Measurements from ENCODE around the gene OR5C1. TPM values are rescaled to one million over a fixed set of nuclear protein-coding genes. Genes with fewer than 3 reads are reported as not detected.
A peak's percentile ranks its signal among the peaks of the same experiment; 100 is the strongest.
"Not testable (repeated sequence)": the region's sequence is repeated elsewhere in the genome, so short reads cannot be mapped to it uniquely, and the experiment has no call there.

Gene OR5C1
- total RNA-seq, 1 donor from 2014 or later = not detected

GRCh38 chr9:122822938-122823337 is 34.2 kb downstream of the OR5C1 start:
- no peaks in the 10 kb centered on the region for H3K27me3 ChIP-seq (ENCODE audit: low read depth)
- H3K4me3 ChIP-seq = no peak overlapping the region
- H3K9me3 ChIP-seq (replicated peaks) = no peaks in the 10 kb centered on the region
- peaks cover 70% of the 10 kb centered on the region for H3K4me1 ChIP-seq
- intact Hi-C loops (cut with micrococcal nuclease) = no loop called here
- H3K36me3 ChIP-seq = peaks cover 45% of the 10 kb centered on the region
- no peak for TF ChIP-seq CTCF (IDR thresholded peaks at IDR 0.05; ENCODE audit: borderline replicate concordance)
- H3K27ac ChIP-seq (replicated peaks) = no peak overlapping the region
- DNase-seq = no peak

- peaks cover 20% of the 10 kb centered on the region for H3K36me3 ChIP-seq
- H3K27ac ChIP-seq (replicated peaks) = peak overlapping the region; percentile 98
- no peaks in the 10 kb centered on the region for H3K27me3 ChIP-seq (ENCODE audit: low read depth)
- TF ChIP-seq CTCF (IDR thresholded peaks at IDR 0.05; ENCODE audit: borderline replicate concordance) = no peak
- DNase-seq = no peak
- no peaks in the 10 kb centered on the region for H3K9me3 ChIP-seq (replicated peaks)
- peak overlapping the region; percentile 95 for H3K4me3 ChIP-seq
- peaks cover 41% of the 10 kb centered on the region for H3K4me1 ChIP-seq
- intact Hi-C loops (cut with micrococcal nuclease) = no loop called here
Observed at GRCh38 chr9:122827761-122828093, 39.0 kb downstream of the OR5C1 start.

GRCh38 chr9:122828965-122829284 is 40.2 kb downstream of the OR5C1 start:
- Histone ChIP-seq H3K4me1 (peaks cover 41% of the 10 kb centered on the region), H3K27ac (replicated peaks) (peak overlapping the region; percentile 98), H3K4me3 (peak overlapping the region; percentile 95), H3K36me3 (peaks cover 15% of the 10 kb centered on the region)
- H3K9me3 ChIP-seq (replicated peaks); intact Hi-C loops (cut with micrococcal nuclease); H3K27me3 ChIP-seq (ENCODE audit: low read depth); DNase-seq: not testable (repeated sequence)

- no peaks in the 10 kb centered on the region for H3K36me3 ChIP-seq
- no peak for TF ChIP-seq CTCF (IDR thresholded peaks at IDR 0.05; ENCODE audit: borderline replicate concordance)
- no peaks in the 10 kb centered on the region for H3K27me3 ChIP-seq (ENCODE audit: low read depth)
- intact Hi-C loops (cut with micrococcal nuclease) = no loop called here
- peaks cover 17% of the 10 kb centered on the region for H3K4me1 ChIP-seq
- no peak overlapping the region for H3K4me3 ChIP-seq
- no peak overlapping the region for H3K27ac ChIP-seq (replicated peaks)
- DNase-seq = no peak
- no peaks in the 10 kb centered on the region for H3K9me3 ChIP-seq (replicated peaks)
Observed at GRCh38 chr9:122832194-122832593, 43.5 kb downstream of the OR5C1 start.

- H3K36me3 ChIP-seq = no peaks in the 10 kb centered on the region
- no peaks in the 10 kb centered on the region for H3K27me3 ChIP-seq (ENCODE audit: low read depth)
- H3K4me1 ChIP-seq = no peaks in the 10 kb centered on the region
- no peak for DNase-seq
- H3K27ac ChIP-seq (replicated peaks) = no peak overlapping the region
- TF ChIP-seq CTCF (IDR thresholded peaks at IDR 0.05; ENCODE audit: borderline replicate concordance) = no peak
- no peak overlapping the region for H3K4me3 ChIP-seq
- no peaks in the 10 kb centered on the region for H3K9me3 ChIP-seq (replicated peaks)
- intact Hi-C loops (cut with micrococcal nuclease) = no loop called here
Observed at GRCh38 chr9:122835313-122835731, 46.6 kb downstream of the OR5C1 start.

- H3K4me3 ChIP-seq = no peak overlapping the region
- DNase-seq = no peak
- H3K9me3 ChIP-seq (replicated peaks) = no peaks in the 10 kb centered on the region
- intact Hi-C loops (cut with micrococcal nuclease) = no loop called here
- no peak overlapping the region for H3K27ac ChIP-seq (replicated peaks)
- no peaks in the 10 kb centered on the region for H3K27me3 ChIP-seq (ENCODE audit: low read depth)
- no peaks in the 10 kb centered on the region for H3K4me1 ChIP-seq
- H3K36me3 ChIP-seq = no peaks in the 10 kb centered on the region
- no peak for TF ChIP-seq CTCF (IDR thresholded peaks at IDR 0.05; ENCODE audit: borderline replicate concordance)
Observed at GRCh38 chr9:122837266-122837850, 48.6 kb downstream of the OR5C1 start.

GRCh38 chr9:122838441-122838840 is 49.7 kb downstream of the OR5C1 start:
- H3K27ac ChIP-seq (replicated peaks); H3K27me3 ChIP-seq (ENCODE audit: low read depth); H3K4me1 ChIP-seq; H3K9me3 ChIP-seq (replicated peaks); H3K4me3 ChIP-seq; H3K36me3 ChIP-seq; DNase-seq; intact Hi-C loops (cut with micrococcal nuclease): not testable (repeated sequence)

Data from left ventricle myocardium inferior (tissue), 1 donor.